ENCODE data around the gene CTNNB1.
A peak's percentile ranks its signal among the peaks of the same experiment; 100 is the strongest.

CTNNB1 gene

GRCh38 chr3:41198950-41199865 lies at the start of gene CTNNB1:
TSS of gene CTNNB1 (plus strand) at chr3:41199505. CDS start at chr3:41224069, 24,564 bp downstream.
- peak; percentile 90 for DNase-seq (ENCODE audit: low spot score)
- peaks cover 11% of the 10 kb centered on the region for H3K36me3 Mint-ChIP-seq (ENCODE audit: low read depth)
- peaks cover 26% of the 10 kb centered on the region for H3K4me1 Mint-ChIP-seq (ENCODE audit: low read depth)
- no peaks in the 10 kb centered on the region for H3K9me3 Mint-ChIP-seq
- H3K27me3 Mint-ChIP-seq (ENCODE audit: low read depth), result peaks cover 27% of the 10 kb centered on the region
- peak within 1 kb of the TSS; percentile 97 for H3K4me3 Mint-ChIP-seq
- H3K27ac Mint-ChIP-seq, result peak within 1 kb of the TSS; percentile 98

- Mint-ChIP-seq H3K4me1 (ENCODE audit: low read depth) (no peaks in the 10 kb centered on the region), H3K36me3 (ENCODE audit: low read depth) (no peaks in the 10 kb centered on the region), H3K9me3 (no peaks in the 10 kb centered on the region), H3K27ac (no peak overlapping the region), H3K4me3 (no peak overlapping the region), H3K27me3 (ENCODE audit: low read depth) (peaks cover 2% of the 10 kb centered on the region)
- DNase-seq (ENCODE audit: low spot score), result no peak
Measured at GRCh38 chr3:41155834-41156233, 43.5 kb upstream of the CTNNB1 start.

- Mint-ChIP-seq H3K9me3 (no peaks in the 10 kb centered on the region), H3K27ac (no peak overlapping the region), H3K4me1 (ENCODE audit: low read depth) (no peaks in the 10 kb centered on the region), H3K36me3 (ENCODE audit: low read depth) (no peaks in the 10 kb centered on the region), H3K4me3 (no peak overlapping the region), H3K27me3 (ENCODE audit: low read depth) (peaks cover 2% of the 10 kb centered on the region)
- DNase-seq (ENCODE audit: low spot score), result peak; percentile 4
Measured at GRCh38 chr3:41158947-41159346, 40.4 kb upstream of the CTNNB1 start.

GRCh38 chr3:41159588-41160189 lies 39.6 kb upstream of the CTNNB1 start:
- no peak overlapping the region for H3K27ac Mint-ChIP-seq
- no peaks in the 10 kb centered on the region for H3K9me3 Mint-ChIP-seq
- no peak overlapping the region for H3K4me3 Mint-ChIP-seq
- no peaks in the 10 kb centered on the region for H3K4me1 Mint-ChIP-seq (ENCODE audit: low read depth)
- DNase-seq (ENCODE audit: low spot score), result no peak
- H3K27me3 Mint-ChIP-seq (ENCODE audit: low read depth), result peaks cover 2% of the 10 kb centered on the region
- no peaks in the 10 kb centered on the region for H3K36me3 Mint-ChIP-seq (ENCODE audit: low read depth)

- peaks cover 5% of the 10 kb centered on the region for H3K4me1 Mint-ChIP-seq (ENCODE audit: low read depth)
- DNase-seq (ENCODE audit: low spot score), result no peak
- no peak overlapping the region for H3K4me3 Mint-ChIP-seq
- no peak overlapping the region for H3K27ac Mint-ChIP-seq
- no peaks in the 10 kb centered on the region for H3K9me3 Mint-ChIP-seq
- peaks cover 3% of the 10 kb centered on the region for H3K27me3 Mint-ChIP-seq (ENCODE audit: low read depth)
- no peaks in the 10 kb centered on the region for H3K36me3 Mint-ChIP-seq (ENCODE audit: low read depth)
Measured at GRCh38 chr3:41162541-41162940, 36.8 kb upstream of the CTNNB1 start.

- no peaks in the 10 kb centered on the region for H3K9me3 Mint-ChIP-seq
- H3K27ac Mint-ChIP-seq, result no peak overlapping the region
- H3K27me3 Mint-ChIP-seq (ENCODE audit: low read depth), result peaks cover 3% of the 10 kb centered on the region
- H3K4me1 Mint-ChIP-seq (ENCODE audit: low read depth), result peaks cover 9% of the 10 kb centered on the region
- no peak overlapping the region for H3K4me3 Mint-ChIP-seq
- no peak for DNase-seq (ENCODE audit: low spot score)
- no peaks in the 10 kb centered on the region for H3K36me3 Mint-ChIP-seq (ENCODE audit: low read depth)
Measured at GRCh38 chr3:41163006-41163405, 36.3 kb upstream of the CTNNB1 start.

GRCh38 chr3:41163421-41163820 lies 35.9 kb upstream of the CTNNB1 start:
- Mint-ChIP-seq H3K27ac (no peak overlapping the region), H3K36me3 (ENCODE audit: low read depth) (no peaks in the 10 kb centered on the region), H3K4me1 (ENCODE audit: low read depth) (peaks cover 10% of the 10 kb centered on the region), H3K27me3 (ENCODE audit: low read depth) (peaks cover 3% of the 10 kb centered on the region), H3K4me3 (no peak overlapping the region), H3K9me3 (no peaks in the 10 kb centered on the region)
- no peak for DNase-seq (ENCODE audit: low spot score)

- Mint-ChIP-seq H3K36me3 (ENCODE audit: low read depth) (no peaks in the 10 kb centered on the region), H3K4me1 (ENCODE audit: low read depth) (peaks cover 10% of the 10 kb centered on the region), H3K9me3 (no peaks in the 10 kb centered on the region)
Measured at GRCh38 chr3:41164777-41165176, 34.5 kb upstream of the CTNNB1 start.

GRCh38 chr3:41167722-41168497 lies 31.4 kb upstream of the CTNNB1 start:
- peak; percentile 12 for DNase-seq (ENCODE audit: low spot score)

More at GRCh38 chr3:41164777-41165176, 34.5 kb upstream of the CTNNB1 start:
- DNase-seq (ENCODE audit: low spot score), result no peak
- Mint-ChIP-seq H3K27me3 (ENCODE audit: low read depth) (peaks cover 3% of the 10 kb centered on the region), H3K4me3 (no peak overlapping the region), H3K27ac (no peak overlapping the region)

GRCh38 chr3:41169023-41169422 lies 30.3 kb upstream of the CTNNB1 start:
- Mint-ChIP-seq H3K36me3 (ENCODE audit: low read depth) (no peaks in the 10 kb centered on the region), H3K4me3 (no peak overlapping the region), H3K27me3 (ENCODE audit: low read depth) (peaks cover 17% of the 10 kb centered on the region), H3K9me3 (no peaks in the 10 kb centered on the region), H3K4me1 (ENCODE audit: low read depth) (peaks cover 10% of the 10 kb centered on the region), H3K27ac (no peak overlapping the region)
- DNase-seq (ENCODE audit: low spot score), result no peak

More at GRCh38 chr3:41167722-41168497, 31.4 kb upstream of the CTNNB1 start:
- Mint-ChIP-seq H3K4me1 (ENCODE audit: low read depth) (peaks cover 10% of the 10 kb centered on the region), H3K4me3 (no peak overlapping the region), H3K9me3 (no peaks in the 10 kb centered on the region), H3K27me3 (ENCODE audit: low read depth) (peaks cover 17% of the 10 kb centered on the region), H3K36me3 (ENCODE audit: low read depth) (no peaks in the 10 kb centered on the region), H3K27ac (no peak overlapping the region)

GRCh38 chr3:41173926-41174885 lies 25.1 kb upstream of the CTNNB1 start:
- DNase-seq (ENCODE audit: low spot score), result no peak
- Mint-ChIP-seq H3K27ac (no peak overlapping the region), H3K27me3 (ENCODE audit: low read depth) (peaks cover 21% of the 10 kb centered on the region), H3K4me3 (no peak overlapping the region), H3K4me1 (ENCODE audit: low read depth) (no peaks in the 10 kb centered on the region), H3K9me3 (no peaks in the 10 kb centered on the region), H3K36me3 (ENCODE audit: low read depth) (no peaks in the 10 kb centered on the region)

- Mint-ChIP-seq H3K4me1 (ENCODE audit: low read depth) (no peaks in the 10 kb centered on the region), H3K36me3 (ENCODE audit: low read depth) (no peaks in the 10 kb centered on the region), H3K27me3 (ENCODE audit: low read depth) (peaks cover 23% of the 10 kb centered on the region), H3K4me3 (no peak overlapping the region), H3K9me3 (no peaks in the 10 kb centered on the region), H3K27ac (no peak overlapping the region)
- DNase-seq (ENCODE audit: low spot score), result no peak
Measured at GRCh38 chr3:41175365-41175764, 23.9 kb upstream of the CTNNB1 start.

- no peak for DNase-seq (ENCODE audit: low spot score)
- Mint-ChIP-seq H3K9me3 (no peaks in the 10 kb centered on the region), H3K4me1 (ENCODE audit: low read depth) (no peaks in the 10 kb centered on the region), H3K4me3 (no peak overlapping the region), H3K27me3 (ENCODE audit: low read depth) (peaks cover 21% of the 10 kb centered on the region), H3K36me3 (ENCODE audit: low read depth) (no peaks in the 10 kb centered on the region), H3K27ac (no peak overlapping the region)
Measured at GRCh38 chr3:41176596-41176995, 22.7 kb upstream of the CTNNB1 start.
